H4 (cell line): Measurements from ENCODE around the gene PKD1L1. TPM values are rescaled to one million over a fixed set of nuclear protein-coding genes. Genes with fewer than 3 reads are reported as not detected.
"Not testable (repeated sequence)": the region's sequence is repeated elsewhere in the genome, so short reads cannot be mapped to it uniquely, and the experiment has no call there.

Experiments
- DNase-seq: peaks from one replicate; pipeline ENCODE4 v3.0.0-alpha.2; 2015; ENCODE audit warnings: low spot score
- total RNA-seq: library from RNA; depleted of rRNA; stranded (reverse); fragments of >200 nt; shearing (Covaris generic); gene quantifications from 2 replicates; pipeline ENCODE4 v1.2.3, GENCODE V29; 2014

Gene PKD1L1
- total RNA-seq, 1 experiment from 2014 or later, result 0.02 TPM

- DNase-seq, result no peak
These were observed 182.8 kb downstream of the PKD1L1 start for GRCh38 chr7:47765373-47765979.

GRCh38 chr7:47764746-47765145 is 183.5 kb downstream of the PKD1L1 start:
- DNase-seq, result no peak

- DNase-seq, result peak; percentile 100
These were observed 184.9 kb downstream of the PKD1L1 start for GRCh38 chr7:47763063-47763974.

GRCh38 chr7:47762746-47763062 is 185.6 kb downstream of the PKD1L1 start:
- no peak for DNase-seq

- DNase-seq, result no peak
These were observed 186.1 kb downstream of the PKD1L1 start for GRCh38 chr7:47762207-47762606.

- no peak for DNase-seq
These were observed 189.1 kb downstream of the PKD1L1 start for GRCh38 chr7:47759056-47759706.

DNA sequence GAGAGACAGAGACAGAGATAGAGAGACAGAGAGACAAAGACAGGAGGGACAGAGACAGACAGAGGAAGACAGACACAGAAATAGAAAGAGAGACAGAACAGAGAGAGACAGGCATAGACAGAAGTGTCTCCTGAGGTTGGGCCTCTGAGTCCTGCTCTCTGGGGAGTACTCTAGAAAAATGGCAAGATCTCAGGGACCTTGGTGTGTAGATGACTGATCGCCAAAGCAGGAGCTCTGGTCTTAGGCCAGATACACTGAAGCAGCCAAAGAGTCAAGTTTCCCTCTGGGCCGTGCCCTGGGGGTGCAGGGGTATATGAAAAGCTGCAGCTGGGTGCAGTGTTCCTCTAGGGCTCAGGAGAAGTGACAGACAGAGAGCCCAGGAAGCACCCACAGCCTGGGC is 189.7 kb downstream of the PKD1L1 start:
- DNase-seq, result no peak

DNA sequence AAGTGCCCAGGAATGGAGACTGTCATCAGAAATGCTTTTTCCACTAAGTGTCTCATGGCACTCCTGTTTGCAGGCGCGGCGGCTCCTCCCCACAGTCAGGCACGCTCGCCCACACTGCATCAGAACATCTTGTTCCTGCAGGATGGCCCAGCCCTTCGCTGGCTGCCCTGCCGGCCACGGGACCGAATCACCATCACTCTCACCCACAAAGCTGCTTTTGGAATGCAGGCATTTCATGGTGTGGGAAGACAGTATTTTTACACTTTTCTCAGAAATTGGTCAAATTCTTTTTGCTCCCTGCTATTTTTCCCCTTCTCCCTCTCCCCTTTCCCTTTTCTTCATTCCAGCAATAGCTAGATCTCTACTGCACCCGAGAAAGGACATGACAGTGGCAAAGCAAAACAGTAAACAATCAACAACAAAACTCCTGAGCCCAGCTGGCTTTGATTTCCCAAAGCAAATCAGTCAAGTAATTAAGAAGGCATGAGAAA is 190.3 kb downstream of the PKD1L1 start:
- DNase-seq, result peak; percentile 74

DNA sequence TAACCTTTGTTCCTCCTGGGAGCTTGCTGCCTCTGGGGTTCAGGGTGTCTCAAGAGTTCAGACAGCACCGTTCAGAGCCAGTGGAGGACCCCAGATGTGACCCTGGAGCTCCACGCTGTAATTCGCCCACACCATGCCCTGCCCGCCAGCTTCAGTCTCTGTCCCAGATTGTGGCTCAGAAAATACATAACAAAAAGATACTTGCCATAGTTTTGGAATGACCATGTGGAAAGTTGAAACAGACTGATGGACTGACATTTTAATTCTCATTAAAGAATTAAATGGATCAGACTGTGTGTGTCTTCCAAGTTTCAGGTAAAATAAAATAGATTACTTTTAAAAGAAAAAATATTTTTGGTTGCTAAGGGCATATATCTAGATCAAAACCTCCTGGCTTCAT is 191.6 kb downstream of the PKD1L1 start:
- no peak for DNase-seq

DNA sequence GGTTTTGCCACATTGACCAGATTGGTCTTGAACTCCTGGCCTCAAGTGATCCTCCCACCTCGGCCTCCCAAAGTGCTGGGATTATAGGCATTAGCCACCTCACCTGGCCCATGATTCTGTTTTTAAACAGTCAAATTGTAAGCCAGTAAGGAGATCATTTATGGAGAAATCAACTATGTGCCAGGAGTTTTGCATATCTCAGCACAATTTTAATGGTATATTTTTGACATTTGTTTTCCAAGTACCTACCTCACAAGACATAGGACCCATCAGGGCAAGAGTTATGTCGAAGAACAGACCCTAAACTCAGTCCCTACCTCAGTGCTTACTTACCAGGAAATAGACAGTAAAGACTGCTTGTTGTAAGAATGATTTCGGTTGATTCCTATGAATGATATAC is 193.0 kb downstream of the PKD1L1 start:
- DNase-seq, result no peak

- DNase-seq, result not testable (repeated sequence)
These were observed 196.5 kb downstream of the PKD1L1 start for GRCh38 chr7:47751724-47752123.

DNA sequence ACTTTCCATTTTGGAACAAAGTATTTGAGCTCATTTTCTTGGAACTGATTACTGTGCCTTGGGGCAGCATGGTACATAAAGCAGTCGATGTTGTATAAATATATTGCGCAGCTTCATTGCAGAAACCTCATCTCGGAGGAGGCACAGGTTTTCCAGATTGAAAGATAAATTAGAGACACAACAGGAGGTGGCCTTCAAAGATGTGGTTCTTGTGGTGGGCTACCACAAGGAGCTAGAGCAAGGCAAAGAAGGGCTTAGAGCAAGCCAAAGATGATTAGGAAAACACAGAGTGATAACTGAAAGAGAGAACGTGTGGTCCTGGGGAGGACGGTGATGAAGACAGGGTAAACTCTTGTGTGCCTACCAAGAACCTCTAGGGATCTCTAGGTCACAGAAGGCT is 197.2 kb downstream of the PKD1L1 start:
- DNase-seq, result peak; percentile 53

GRCh38 chr7:47748041-47748440 is 200.2 kb downstream of the PKD1L1 start:
- no peak for DNase-seq

DNA sequence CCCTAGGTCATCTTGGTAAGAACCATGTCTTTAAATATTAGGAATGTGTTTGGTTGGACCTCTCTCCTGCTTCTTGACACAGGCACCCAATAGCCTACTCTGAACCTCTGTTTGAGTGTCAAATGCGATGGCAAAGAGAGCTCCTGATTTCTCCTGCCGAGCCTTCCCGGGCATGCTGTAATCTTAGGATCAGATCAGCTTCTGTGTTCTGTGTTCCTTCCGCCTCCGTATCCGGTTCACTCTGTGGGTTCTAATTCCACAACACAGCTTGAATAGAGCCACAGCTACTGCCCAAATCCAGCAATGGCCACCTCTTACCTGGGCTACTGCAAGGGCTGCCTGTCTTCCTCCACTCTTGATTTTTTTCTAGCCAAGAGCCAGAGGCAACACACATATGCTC is 201.1 kb downstream of the PKD1L1 start:
- no peak for DNase-seq

GRCh38 chr7:47746468-47746867 is 201.8 kb downstream of the PKD1L1 start:
- no peak for DNase-seq

DNA sequence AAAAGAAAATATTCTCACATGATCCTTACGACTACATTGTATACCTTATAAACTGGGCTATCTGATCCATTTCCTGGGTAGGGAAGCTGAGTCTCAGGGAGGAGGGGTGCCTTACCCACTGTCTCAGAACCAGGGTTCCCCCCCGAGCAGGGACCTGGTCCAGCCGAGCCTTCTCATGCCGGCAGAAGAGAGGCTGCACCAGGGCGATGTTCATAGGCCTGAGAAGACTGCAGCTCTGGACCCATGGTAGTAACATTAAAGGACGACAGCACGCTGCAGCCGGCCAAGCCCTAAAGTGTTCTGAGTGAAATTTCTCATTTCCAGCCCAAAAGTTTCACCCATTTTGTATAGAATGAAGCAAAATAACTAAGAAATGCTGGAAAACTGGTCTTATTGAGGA is 203.4 kb downstream of the PKD1L1 start:
- no peak for DNase-seq

DNA sequence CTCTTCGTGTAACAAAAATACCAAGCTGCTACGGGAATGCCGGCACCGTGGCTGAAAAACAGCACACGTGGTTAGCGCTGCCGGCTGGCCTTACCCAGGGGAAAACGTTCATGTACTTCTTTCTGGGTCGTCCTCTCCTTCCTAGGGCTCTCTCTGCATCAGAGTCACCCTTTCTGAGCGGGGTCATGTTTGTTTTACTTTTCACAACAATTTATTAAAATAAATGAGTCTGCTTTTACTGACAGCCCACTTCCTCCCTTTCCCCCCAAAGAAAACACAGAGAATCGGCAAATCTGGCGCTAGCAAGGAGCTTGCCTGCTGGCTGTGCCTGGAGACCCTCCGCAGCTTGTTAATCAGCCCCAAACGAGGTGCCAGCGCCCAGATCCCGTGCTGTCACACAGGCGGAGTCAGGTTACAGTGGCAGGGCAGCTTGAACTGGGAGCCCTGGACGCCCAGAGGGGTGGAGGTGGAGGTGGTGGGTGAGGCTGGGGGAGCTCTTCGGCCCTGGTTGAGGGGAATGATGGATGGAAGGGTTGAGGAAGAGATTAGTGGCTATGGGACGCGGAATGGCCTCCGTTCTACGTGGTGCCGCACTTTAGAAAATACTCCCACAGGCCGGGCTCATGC is 204.2 kb downstream of the PKD1L1 start:
- no peak for DNase-seq

DNA sequence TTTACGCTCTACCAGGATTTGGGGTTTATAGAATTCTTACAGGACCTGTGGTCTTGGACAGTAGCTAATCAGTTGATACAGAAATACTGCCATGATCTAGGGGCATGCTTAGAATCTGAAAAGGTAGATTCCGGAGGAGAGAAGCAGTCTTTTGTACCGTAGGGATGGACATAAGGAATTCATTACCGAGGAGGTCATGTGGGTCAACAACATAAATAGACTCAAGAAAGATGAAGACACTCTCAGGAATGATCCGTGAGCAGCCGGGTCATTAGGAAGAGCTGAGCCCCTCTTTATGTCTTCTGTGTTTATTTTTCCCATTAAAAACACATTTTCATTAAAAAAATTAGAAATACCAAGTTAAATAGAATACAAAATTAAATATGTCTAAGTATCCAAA is 206.3 kb downstream of the PKD1L1 start:
- no peak for DNase-seq

DNA sequence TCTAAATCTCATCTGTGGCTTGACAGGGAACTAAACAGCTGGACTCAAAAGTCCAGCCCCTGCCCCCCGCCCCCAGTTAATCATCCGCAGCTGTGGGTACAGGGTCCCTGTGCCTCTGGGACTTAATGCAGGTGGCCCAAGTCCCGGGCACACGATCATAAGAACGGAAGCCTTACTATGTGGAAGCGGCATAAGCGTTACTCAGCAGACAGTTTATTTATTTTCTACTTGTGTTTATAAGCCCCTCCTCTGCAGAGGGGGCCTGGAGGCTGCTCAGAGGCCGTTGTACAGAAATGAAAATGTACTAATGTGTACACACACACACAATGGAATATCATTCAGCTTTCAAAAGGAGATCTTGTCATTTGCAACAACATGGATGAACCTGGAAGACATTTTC is 208.4 kb downstream of the PKD1L1 start:
- peak; percentile 57 for DNase-seq

GRCh38 chr7:47739301-47739875 is 208.9 kb downstream of the PKD1L1 start:
- no peak for DNase-seq

DNA sequence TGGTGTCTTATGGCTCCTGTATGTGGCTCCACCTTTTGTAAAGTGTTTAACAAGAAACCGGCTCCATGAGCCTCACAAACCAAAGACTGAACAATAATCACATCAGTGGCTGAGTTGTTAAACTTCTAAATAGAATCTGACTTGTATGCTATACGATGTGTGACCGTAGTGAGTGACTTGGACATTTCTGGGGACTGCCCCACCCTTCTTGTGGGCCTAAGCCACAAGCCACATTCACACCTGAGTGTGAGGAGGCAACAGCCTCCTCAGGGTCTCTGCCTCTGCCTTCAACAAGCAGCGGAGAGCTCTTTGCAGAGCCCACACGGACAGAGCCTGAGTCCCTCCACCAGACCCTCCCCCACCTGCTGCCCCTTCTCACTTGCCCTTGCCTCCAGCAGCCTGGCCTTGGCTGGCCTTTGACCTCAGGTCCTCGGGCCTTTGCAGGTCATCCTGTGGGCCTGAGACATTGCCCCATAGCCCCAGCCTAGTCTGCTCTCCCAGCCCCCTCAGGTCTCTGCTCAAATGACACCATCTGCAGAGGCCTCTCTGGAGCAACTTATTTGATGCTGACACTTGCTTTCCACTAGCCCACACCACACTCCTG is 209.6 kb downstream of the PKD1L1 start:
- no peak for DNase-seq

GRCh38 chr7:47737601-47738000 is 210.7 kb downstream of the PKD1L1 start:
- DNase-seq, result no peak
